GM12875 (cell line): Measurements from ENCODE around the gene PPM1F.
A peak's percentile ranks its signal among the peaks of the same experiment; 100 is the strongest.

Experiments used
- H3K4me3 ChIP-seq: one replicate; pipeline ENCODE4 v1.5.1; 2011; ENCODE audit warnings: low read depth, low read length, control low read depth
- TF ChIP-seq, protein P1 (sequence below): IDR thresholded peaks from 2 replicates; pipeline ENCODE4 v1.5.1; 2011; ENCODE audit warnings: low read depth, mild to moderate bottlenecking, control low read depth, inconsistent platforms, low read length, moderate library complexity, borderline replicate concordance; ENCODE audit not compliant: insufficient read depth

The PPM1F gene

DNA sequence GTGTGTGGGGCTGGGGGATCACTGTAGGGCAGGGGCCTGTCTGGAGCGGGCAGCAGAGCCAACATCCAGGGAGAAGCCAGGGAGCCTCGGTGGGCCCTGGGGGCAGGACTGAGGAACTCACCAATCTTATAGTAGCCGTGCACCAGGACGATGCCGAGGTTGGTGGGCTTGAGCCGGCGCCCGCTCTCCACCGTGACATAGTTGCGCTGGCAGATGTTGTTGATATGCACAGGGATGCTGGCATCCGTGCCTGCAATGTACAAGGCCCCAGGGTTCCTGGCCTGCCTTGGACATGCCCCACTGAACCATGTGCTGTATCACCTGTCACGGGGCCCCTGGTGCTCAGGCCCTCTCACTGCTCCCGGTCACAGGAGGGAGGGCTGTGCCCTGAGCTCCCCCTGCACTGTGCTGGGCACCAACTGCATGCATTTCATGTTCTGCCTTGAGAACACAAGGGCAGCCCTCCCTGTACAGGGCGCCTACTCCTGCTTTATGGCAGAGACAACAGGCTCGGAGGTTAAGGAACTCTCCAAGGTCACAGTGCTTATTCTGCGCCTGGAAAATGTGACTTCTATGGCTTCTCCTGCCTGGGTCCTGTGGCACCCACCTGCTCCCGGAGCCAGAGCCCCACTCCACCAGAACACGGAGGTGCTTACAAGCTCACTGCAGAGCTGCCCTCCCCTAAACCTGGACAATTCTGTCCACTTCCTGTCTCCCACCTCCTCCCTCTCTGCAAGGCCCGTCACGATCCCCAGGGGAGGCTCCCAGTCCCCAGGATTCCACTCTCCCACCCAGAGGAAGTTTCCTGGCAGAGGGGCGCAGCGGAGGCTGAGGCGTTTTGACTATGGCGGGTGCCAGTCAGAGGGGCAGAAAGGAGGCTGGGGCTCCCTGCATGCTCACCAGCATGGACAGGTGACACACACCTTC is 7.8 kb upstream of the PPM1F start:
- TF ChIP-seq, protein P1, sequence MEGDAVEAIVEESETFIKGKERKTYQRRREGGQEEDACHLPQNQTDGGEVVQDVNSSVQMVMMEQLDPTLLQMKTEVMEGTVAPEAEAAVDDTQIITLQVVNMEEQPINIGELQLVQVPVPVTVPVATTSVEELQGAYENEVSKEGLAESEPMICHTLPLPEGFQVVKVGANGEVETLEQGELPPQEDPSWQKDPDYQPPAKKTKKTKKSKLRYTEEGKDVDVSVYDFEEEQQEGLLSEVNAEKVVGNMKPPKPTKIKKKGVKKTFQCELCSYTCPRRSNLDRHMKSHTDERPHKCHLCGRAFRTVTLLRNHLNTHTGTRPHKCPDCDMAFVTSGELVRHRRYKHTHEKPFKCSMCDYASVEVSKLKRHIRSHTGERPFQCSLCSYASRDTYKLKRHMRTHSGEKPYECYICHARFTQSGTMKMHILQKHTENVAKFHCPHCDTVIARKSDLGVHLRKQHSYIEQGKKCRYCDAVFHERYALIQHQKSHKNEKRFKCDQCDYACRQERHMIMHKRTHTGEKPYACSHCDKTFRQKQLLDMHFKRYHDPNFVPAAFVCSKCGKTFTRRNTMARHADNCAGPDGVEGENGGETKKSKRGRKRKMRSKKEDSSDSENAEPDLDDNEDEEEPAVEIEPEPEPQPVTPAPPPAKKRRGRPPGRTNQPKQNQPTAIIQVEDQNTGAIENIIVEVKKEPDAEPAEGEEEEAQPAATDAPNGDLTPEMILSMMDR: no peak
- no peak overlapping the region for H3K4me3 ChIP-seq

DNA sequence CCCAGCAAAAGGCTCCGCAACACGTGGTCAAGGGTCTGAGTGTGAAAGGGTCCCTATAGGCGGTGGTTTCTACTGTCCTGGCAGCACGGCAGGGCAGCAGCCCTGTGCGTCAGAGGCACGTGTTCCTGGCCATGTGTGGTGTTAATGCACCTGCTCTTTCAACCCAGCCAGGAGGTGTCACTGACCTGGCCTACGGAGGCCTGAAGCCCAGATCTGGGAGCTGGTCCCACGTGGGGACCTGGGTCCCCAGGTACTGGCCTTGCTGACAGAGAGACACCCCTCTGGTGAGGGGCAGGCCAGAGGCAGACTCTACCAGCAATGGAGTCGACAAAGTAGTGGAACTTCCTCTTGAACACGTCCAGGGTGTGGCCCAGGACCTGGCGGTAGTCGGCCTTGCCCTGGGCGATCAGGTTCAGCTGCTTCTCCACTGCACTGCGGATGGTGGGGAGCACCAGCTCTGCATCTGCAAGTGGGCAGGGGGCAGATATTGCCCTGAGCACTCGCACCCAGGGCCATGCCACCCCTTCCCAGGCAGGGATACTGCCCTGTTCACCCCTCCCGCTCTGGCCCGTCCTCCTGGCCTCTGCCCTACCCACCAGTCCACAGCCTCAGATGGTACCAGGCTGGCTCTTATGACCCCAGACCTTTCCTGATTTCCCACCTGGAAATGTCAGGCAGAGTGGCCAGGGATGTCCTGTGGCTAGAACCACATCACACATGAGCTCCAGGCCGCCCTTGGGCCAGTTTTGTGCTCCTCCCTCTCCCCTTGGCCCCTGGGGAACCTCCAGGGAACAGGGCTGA is 6.8 kb upstream of the PPM1F start:
- H3K4me3 ChIP-seq: no peak overlapping the region

DNA sequence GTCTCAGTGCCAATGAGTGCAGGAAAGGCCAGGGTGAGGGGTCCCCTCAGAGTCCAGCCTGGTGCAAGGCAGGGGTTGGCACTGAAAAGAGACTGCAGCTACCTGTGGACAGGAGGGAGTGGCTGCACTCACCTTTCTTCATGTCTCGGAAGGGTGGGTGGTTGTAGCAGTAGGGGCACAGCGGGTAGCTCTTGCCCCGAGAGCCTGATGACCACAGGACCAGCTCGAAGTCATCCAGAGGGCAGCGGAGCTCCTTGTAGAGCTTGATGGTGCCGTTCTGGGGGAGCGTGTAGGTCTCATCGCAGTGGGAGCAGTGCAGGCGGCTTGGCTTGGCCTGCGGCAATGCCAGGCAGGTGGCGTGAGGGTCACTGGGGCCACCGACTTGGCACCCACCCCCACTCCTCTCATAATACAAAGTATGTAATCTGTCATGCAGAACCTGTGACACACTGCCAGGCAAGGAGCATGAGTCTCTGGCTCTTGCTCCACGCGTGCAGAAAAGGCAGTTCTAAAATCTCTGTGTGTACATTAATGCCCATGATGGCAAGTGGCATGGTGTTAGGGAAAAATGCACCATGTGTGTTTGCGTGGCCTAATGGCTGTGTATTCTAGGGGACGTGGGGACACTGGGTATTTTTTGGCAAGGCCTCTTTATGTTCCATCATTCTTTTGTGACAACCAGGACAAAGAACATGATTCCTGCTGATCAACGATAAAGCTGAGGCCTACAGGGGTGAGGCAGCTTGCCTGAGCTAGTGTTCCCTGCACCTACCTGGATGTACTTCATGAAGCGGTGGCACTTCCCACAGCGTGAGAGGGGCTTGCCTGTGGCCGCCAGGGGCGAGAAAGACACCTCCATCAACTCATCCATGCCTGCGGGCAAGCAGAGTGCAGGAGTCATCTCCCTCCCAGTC is 6.0 kb upstream of the PPM1F start:
- TF ChIP-seq, protein P1: no peak
- H3K4me3 ChIP-seq: no peak overlapping the region

More for the DNA sequence above, 6.8 kb upstream of the PPM1F start:
- TF ChIP-seq, protein P1: no peak

DNA sequence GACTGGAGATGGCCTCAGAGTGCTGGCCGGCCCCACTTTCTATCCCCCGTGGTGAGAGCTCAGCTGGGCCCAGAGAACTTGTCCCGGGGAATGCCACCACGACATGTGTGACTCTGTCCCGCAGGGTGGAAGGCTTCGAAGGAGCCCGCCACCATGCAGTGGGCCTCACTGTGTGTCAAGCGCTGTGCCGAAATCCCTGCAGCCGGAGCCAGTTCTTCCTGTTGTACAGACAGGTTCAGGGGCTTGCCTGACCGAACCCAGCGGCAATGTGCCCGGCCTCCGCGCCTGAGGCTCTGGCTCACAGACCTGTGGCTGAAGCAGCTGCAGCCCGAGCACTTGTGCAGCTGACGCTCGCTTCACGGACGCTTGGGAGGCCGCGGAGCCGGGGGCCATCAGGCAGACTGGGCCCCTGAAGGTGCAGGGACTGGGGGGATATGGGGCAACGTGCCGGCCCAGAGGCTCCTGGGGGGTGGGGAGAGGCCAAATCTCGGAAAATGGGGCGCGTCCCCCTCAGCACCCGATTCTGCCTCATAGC is 650 bp downstream of the PPM1F start:
- peak overlapping the region; percentile 80 for H3K4me3 ChIP-seq
- TF ChIP-seq, protein P1: no peak

DNA sequence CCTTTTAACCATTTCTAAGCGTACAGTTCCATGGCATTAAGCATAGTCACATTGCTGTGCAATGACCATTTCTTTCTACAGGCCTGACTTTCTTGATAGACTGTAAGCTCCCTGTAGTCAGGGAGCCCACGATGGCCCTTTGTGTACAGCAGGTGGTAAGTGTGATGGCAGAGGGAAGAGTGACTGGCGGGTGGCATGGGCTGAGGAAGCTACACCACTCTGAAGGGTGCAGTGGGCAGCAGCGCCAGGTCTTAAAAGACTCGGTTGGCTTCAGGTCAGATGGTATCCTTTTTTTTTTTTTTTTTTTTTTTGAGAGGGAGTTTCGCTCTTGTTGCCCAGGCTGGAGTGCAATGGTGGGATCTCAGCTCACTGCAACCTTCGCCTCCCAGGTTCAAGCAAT is 1.6 kb downstream of the PPM1F start:
- TF ChIP-seq, protein P1: no peak
- H3K4me3 ChIP-seq: no peak overlapping the region

DNA sequence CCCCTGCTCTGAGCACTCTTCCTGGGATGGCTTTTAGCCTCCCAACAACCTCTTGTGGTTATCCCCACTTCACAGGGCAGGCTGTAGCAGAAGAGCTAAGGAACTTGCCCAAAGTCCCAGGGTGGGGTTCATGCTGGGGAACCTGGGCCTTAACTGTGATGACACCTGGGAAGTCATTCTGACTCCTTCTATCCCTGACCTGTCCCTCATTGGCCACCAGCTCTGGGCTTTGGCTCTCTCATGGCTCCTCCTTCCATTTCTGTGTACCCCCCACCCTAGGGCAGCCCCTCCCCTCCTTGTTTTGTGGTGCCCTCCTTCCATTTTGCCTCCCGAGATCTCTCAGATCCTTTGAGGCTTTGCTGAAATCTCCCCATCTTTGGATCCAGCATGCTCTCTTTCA is 2.7 kb downstream of the PPM1F start:
- TF ChIP-seq, protein P1: no peak
- H3K4me3 ChIP-seq: no peak overlapping the region
